OCI-LY7 (cell line): Measurements from ENCODE around the gene DCTPP1.

Experiments
- CTCF ChIP-seq: fragments of 200-600 bp; sonication (generic); conservative IDR thresholded peaks from 2 replicates; pipeline ENCODE4 v1.5.1; 2014; ENCODE audit warnings: mild to moderate bottlenecking, antibody characterized with exemption, low read length, moderate library complexity, mixed read lengths
- EZH2phosphoT487 ChIP-seq: fragments of 200-600 bp; sonication (generic); IDR thresholded peaks from 2 replicates; pipeline ENCODE4 v1.6.1; 2018; ENCODE audit warnings: low read depth, borderline replicate concordance, mild to moderate bottlenecking, mixed run types, antibody characterized with exemption, low read length, moderate library complexity, mixed read lengths

- TF ChIP-seq CTCF (no peak), EZH2phosphoT487 (no peak)
Observed at GRCh38 chr16:30397056-30397455, 32.8 kb downstream of the DCTPP1 start.
